ENCODE results near the gene LPIN2. TPM values are rescaled to one million over a fixed set of nuclear protein-coding genes. Genes with fewer than 3 reads are reported as not detected.

LPIN2 gene
- total RNA-seq, 1 experiment from 2014 or later, result 15.7 TPM

GRCh38 chr18:2971741-2972552 lies 41.0 kb downstream of the LPIN2 start:
- no peaks in the 10 kb centered on the region for H3K27me3 Mint-ChIP-seq (ENCODE audit: unreplicated experiment)
- H3K9me3 Mint-ChIP-seq (ENCODE audit: low read depth, unreplicated experiment), result no peaks in the 10 kb centered on the region
- TF ChIP-seq, protein P1, sequence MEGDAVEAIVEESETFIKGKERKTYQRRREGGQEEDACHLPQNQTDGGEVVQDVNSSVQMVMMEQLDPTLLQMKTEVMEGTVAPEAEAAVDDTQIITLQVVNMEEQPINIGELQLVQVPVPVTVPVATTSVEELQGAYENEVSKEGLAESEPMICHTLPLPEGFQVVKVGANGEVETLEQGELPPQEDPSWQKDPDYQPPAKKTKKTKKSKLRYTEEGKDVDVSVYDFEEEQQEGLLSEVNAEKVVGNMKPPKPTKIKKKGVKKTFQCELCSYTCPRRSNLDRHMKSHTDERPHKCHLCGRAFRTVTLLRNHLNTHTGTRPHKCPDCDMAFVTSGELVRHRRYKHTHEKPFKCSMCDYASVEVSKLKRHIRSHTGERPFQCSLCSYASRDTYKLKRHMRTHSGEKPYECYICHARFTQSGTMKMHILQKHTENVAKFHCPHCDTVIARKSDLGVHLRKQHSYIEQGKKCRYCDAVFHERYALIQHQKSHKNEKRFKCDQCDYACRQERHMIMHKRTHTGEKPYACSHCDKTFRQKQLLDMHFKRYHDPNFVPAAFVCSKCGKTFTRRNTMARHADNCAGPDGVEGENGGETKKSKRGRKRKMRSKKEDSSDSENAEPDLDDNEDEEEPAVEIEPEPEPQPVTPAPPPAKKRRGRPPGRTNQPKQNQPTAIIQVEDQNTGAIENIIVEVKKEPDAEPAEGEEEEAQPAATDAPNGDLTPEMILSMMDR (IDR thresholded peaks at IDR 0.05; ENCODE audit: unreplicated experiment), result no peak
- no peaks in the 10 kb centered on the region for H3K36me3 Mint-ChIP-seq (ENCODE audit: insufficient read depth, unreplicated experiment)
- intact Hi-C loops (cut with micrococcal nuclease; ENCODE audit: unreplicated experiment), result no loop called here
- BruUV-seq (replicated peaks), result no TSS peak
- H3K4me1 Mint-ChIP-seq (ENCODE audit: low read depth, unreplicated experiment), result peaks cover 37% of the 10 kb centered on the region
- CTCF ChIA-PET, result no interaction called here
- no peak overlapping the region for H3K4me3 Mint-ChIP-seq (ENCODE audit: low read depth, unreplicated experiment)
- no peak for DNase-seq
- H3K27ac Mint-ChIP-seq (ENCODE audit: unreplicated experiment), result no peak overlapping the region

DNA sequence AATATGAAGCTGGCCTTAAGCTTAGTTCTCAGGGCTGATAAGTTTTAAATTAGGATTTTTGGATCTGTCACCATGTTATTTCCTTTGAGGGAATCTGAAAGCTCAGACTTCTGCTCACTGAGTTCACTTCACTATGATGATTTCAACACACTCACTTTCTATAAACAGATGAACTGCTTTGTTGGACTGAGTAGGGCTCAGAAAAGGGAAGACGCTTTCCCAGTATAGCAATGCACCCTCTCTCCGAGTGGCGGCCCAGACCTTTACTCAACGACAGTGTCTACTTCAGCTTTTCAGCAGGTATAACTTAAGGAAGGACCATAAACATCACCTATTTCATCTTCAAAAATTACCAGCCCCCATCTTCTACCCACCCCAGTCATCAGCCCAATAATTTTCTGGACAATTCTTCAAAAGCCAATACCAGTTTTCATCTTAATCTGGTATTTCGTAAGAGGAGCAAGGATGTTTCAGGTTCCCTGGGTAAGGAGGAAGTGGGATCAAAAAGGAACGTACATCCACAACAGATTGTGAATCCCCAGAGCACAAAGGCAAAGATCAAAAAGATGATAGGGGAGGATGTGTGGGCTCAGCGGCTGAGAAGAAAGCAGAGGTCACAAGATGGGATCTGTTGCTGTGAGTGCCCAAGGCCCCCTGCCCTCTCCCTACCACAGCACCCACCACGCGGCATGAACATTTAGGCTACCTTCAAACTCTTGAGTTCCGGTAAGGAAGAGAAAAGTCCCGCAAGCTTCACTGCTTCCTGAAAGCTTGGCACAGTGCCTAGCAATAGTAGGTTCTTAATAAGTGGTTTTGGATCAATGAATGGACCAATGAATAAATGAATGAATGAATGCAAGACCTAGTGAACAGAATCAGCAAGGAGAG lies 41.9 kb downstream of the LPIN2 start:
- H3K27ac Mint-ChIP-seq (ENCODE audit: unreplicated experiment), result no peak overlapping the region
- H3K4me1 Mint-ChIP-seq (ENCODE audit: low read depth, unreplicated experiment), result peaks cover 31% of the 10 kb centered on the region
- CTCF ChIA-PET, result no interaction called here
- no peak for DNase-seq
- no peak overlapping the region for H3K4me3 Mint-ChIP-seq (ENCODE audit: low read depth, unreplicated experiment)
- no peaks in the 10 kb centered on the region for H3K9me3 Mint-ChIP-seq (ENCODE audit: low read depth, unreplicated experiment)
- BruUV-seq (replicated peaks), result no TSS peak
- TF ChIP-seq, protein P1 (IDR thresholded peaks at IDR 0.05; ENCODE audit: unreplicated experiment), result no peak
- no peaks in the 10 kb centered on the region for H3K27me3 Mint-ChIP-seq (ENCODE audit: unreplicated experiment)
- H3K36me3 Mint-ChIP-seq (ENCODE audit: insufficient read depth, unreplicated experiment), result no peaks in the 10 kb centered on the region
- intact Hi-C loops (cut with micrococcal nuclease; ENCODE audit: unreplicated experiment), result no loop called here

- peaks cover 27% of the 10 kb centered on the region for H3K4me1 Mint-ChIP-seq (ENCODE audit: low read depth, unreplicated experiment)
- no peaks in the 10 kb centered on the region for H3K36me3 Mint-ChIP-seq (ENCODE audit: insufficient read depth, unreplicated experiment)
- CTCF ChIA-PET, result no interaction called here
- no peak overlapping the region for H3K27ac Mint-ChIP-seq (ENCODE audit: unreplicated experiment)
- no TSS peak for BruUV-seq (replicated peaks)
- intact Hi-C loops (cut with micrococcal nuclease; ENCODE audit: unreplicated experiment), result no loop called here
- H3K4me3 Mint-ChIP-seq (ENCODE audit: low read depth, unreplicated experiment), result no peak overlapping the region
- DNase-seq, result no peak
- TF ChIP-seq, protein P1 (IDR thresholded peaks at IDR 0.05; ENCODE audit: unreplicated experiment), result no peak
- no peaks in the 10 kb centered on the region for H3K27me3 Mint-ChIP-seq (ENCODE audit: unreplicated experiment)
- no peaks in the 10 kb centered on the region for H3K9me3 Mint-ChIP-seq (ENCODE audit: low read depth, unreplicated experiment)
Measured at GRCh38 chr18:2970344-2970743, 42.6 kb downstream of the LPIN2 start.

DNA sequence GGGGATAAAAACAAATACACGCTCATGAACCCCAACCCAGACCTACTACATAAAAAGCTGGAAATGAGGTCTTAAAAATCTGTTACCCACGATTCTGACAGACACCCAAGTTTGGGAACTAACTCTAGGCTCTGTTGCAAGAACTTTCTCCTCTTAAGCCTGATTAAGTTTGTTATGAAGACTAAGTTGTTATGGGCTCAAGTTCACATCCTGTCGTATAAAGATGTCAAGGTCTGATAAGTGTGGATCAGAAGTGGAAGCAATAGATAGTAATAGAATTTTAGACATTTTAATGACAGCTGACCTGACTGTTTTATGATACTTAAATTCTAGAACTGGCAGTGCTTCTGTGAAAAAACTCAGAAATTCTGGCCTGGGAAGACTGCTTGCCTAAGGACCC lies 43.2 kb downstream of the LPIN2 start:
- Mint-ChIP-seq H3K9me3 (ENCODE audit: low read depth, unreplicated experiment) (no peaks in the 10 kb centered on the region), H3K4me3 (ENCODE audit: low read depth, unreplicated experiment) (no peak overlapping the region), H3K27ac (ENCODE audit: unreplicated experiment) (no peak overlapping the region), H3K4me1 (ENCODE audit: low read depth, unreplicated experiment) (peaks cover 27% of the 10 kb centered on the region), H3K27me3 (ENCODE audit: unreplicated experiment) (no peaks in the 10 kb centered on the region), H3K36me3 (ENCODE audit: insufficient read depth, unreplicated experiment) (no peaks in the 10 kb centered on the region)
- CTCF ChIA-PET, result no interaction called here
- DNase-seq, result no peak
- TF ChIP-seq, protein P1 (IDR thresholded peaks at IDR 0.05; ENCODE audit: unreplicated experiment), result no peak
- no TSS peak for BruUV-seq (replicated peaks)
- intact Hi-C loops (cut with micrococcal nuclease; ENCODE audit: unreplicated experiment), result no loop called here
